Germinal center (tissue), 1 donor: ENCODE results near the gene NUDT3.
"Not testable (repeated sequence)": the region's sequence is repeated elsewhere in the genome, so short reads cannot be mapped to it uniquely, and the experiment has no call there.

Source experiments
- DNase-seq: peaks from one replicate; pipeline ENCODE4 v3.0.0; 2012; ENCODE audit warnings: mixed read lengths, low spot score

Gene NUDT3

DNA sequence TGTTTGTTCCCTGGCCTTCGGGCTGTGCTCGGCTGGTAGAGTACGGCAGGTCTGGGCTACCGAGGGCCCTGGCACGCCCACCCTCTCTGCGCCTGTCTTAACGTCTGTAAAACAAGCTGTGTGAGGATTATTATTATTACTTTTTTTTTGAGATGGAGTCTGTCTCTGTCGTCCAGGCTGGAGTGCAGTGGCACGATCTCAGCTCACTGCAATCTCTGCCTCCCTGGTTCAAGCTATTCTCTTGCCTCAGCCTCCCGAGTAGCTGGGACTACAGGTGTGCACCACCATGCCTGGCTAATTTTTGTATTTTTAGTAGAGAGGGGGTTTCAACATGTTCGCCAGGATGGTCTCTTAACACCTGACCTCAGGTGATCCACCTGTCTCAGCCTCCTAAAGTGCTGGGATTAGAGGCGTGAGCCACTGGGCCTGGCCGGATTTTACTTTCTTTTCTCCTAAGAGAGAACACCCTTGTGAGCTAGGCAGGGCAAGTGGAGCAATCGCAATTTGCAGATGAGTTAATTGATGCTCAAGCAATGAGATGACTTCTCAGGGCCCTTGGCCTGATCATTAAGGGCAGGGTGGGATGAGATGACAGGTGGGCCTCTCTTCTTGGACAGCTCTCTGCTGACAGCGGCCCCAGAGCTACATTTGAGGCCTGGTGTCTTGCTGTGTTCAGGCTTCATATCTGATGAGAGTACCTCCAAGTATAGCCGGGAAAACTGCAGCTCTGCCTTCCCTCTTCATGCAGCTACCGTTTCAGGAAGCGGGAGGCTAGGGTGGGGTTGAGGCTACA, 142.8 kb downstream of the NUDT3 start:
- DNase-seq: no peak

DNA sequence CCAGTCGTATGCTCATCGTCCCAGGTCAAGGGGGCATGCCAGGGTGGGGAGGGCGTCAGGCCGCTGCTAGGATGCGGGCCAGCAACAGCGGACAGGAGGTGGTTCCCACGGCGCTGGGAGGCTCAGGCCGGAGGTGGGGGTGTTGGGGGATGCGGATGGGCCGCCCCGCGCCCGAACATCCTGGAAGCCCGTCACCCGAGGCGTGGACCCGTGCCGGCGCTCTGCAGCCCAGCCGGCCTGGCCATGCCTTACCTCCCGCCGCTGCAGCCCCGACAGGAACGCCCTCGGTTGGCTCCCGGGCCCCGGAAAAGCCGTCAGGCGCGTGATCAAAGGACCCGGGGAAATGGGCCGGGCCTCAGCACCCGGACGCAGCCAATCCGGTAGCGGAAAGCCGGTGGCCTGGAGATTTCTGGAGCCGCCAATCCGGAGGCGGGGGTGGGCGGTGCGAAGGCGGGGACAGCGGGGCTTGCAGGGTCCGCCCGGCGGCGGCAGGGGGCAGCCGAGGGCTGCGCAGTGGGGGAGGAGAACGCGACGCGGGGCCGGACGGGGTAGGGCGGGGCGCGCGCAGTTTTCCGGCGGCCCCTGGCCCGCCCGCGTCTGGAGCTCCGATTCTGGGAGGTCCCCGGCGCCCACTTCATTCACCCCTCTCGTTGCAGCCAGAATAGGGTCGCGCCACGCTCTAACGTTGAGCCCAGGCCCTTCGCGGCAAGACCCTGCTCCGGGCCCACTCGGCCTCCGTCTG, 143.6 kb downstream of the NUDT3 start, which contains the start of gene SMIM29:
Gene SMIM29 (minus strand): TSS at position 280 of the 742 bp plus-strand sequence. CDS start 1,215 bp downstream, outside the sequence.
- peak; percentile 96 for DNase-seq

DNA sequence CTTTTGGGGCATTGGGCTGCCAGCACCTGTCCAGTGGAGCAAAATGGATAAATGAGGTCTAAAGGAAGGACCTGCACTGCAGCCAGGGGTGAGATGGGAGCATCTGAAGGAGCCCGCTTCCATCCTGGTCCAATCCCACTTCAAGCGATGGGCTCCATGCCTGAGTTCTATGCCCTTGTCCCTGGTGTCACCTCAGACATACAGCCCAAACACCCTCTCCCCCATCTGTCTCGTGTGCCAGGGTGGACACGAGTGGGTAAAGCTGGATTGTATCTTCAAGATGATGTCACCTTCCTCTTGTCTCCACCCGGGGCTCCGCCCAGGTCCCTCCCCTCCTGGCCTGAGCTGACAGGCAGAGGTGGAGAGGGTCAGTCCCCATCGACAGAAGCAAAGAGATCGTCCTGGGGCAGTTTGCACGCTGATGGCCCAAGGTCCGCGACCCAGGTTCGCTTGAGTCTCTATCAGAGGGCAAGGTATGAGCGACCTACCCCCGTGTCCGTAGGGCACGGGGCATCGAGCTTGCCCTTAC, 144.2 kb downstream of the NUDT3 start:
- DNase-seq: no peak

DNA sequence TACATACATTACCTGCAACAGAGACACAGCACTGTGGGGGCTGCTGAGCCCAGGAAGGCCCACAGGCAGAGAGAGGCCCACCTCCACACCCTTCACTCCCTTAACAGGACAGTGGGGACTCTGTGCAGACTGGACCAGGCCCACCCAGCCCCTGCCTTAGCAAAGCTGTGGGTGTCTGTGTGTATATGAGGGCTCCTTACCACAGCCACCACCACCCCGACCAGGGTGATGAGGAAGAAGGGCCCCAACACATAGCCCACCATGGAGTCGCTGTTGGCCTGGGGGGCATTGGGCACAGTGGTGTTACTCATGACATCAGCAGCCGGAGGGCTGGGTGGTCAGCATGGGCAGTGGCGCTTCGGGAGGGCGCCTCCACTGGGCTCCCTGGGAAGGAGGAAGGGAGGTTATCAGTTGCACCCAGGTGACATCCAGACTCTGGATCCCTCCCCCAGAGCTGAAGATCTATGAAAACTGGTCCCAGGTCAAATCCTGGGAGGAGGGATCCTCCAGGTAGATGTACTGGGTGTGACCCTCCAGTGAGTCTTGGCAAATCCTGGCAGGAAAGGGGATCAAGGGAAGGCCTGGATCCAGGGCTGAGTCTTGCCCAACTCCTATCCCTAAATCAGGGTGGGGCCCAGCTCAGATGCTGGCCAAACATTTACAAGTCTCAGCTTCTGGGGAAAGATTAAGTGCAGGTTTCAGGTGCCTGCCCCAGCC, 144.8 kb downstream of the NUDT3 start:
- DNase-seq: no peak

DNA sequence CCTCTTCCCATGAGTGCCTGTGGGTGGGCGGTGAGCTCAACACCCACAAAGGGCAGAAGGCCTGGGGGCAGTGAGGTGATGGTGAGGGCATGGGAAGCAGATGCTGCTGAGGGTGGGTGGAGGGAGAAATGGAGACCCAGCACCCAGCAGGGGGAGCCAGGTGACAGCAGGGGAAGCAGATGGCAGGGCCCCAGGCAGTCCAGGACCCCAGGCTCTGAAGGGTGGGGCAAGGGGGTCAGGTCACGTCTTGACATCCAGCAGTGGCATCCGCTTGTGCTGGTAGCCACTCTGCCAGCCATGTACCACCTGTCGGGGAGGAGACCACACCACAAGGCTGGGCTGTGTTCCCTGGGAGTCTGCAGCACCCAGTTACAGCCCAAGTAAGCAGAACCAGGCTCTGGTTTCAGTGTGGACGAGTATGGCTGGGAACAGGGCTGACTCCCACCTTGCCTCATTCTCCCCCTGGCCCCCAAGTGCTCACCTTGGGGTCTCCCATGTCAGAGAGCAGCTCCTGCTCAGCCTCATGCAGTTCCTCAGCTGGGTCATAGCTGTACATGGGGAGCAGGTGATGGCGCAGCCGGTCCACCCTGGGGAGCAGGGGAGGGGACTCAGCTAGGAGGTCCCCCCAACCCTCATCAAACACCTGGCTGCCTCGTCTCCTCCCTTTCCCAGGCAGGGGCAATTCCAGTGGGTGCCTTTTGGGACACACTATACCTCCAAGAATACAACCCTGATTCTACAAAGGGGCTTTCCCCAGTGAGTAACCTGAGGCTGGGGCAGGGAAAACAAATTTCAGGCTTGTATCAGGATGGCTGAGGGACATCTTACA, 145.7 kb downstream of the NUDT3 start:
- DNase-seq: peak; percentile 64

DNA sequence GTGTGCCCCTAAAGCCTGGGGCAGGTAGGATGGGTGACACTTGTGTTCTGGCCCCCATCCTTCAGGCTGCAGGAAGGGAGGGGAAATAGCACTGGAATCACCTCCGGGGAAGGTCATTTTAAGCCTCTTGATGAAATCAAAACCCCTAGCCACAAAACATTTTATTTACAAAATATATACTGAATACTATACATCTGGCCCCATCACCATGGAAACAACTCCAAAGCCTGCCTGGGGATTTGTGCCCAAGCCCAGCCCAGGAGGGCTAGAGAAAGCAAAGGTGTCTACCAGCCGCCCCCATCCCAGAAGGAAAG, 146.3 kb downstream of the NUDT3 start:
- DNase-seq: no peak

DNA sequence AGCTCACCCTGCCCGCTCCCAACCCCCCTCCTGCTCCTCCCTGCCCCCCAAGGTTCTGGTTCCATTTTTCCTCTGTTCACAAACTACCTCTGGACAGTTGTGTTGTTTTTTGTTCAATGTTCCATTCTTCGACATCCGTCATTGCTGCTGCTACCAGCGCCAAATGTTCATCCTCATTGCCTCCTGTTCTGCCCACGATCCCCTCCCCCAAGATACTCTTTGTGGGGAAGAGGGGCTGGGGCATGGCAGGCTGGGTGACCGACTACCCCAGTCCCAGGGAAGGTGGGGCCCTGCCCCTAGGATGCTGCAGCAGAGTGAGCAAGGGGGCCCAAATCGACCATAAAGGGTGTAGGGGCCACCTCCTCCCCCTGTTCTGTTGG, 146.7 kb downstream of the NUDT3 start:
- not testable (repeated sequence) for DNase-seq

DNA sequence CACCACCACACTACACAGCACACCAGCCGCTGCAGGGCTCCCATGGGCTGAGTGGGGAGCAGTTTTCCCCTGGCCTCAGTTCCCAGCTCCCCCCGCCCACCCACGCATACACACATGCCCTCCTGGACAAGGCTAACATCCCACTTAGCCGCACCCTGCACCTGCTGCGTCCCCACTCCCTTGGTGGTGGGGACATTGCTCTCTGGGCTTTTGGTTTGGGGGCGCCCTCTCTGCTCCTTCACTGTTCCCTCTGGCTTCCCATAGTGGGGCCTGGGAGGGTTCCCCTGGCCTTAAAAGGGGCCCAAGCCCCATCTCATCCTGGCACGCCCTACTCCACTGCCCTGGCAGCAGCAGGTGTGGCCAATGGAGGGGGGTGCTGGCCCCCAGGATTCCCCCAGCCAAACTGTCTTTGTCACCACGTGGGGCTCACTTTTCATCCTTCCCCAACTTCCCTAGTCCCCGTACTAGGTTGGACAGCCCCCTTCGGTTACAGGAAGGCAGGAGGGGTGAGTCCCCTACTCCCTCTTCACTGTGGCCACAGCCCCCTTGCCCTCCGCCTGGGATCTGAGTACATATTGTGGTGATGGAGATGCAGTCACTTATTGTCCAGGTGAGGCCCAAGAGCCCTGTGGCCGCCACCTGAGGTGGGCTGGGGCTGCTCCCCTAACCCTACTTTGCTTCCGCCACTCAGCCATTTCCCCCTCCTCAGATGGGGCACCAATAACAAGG, 147.3 kb downstream of the NUDT3 start:
- not testable (repeated sequence) for DNase-seq

DNA sequence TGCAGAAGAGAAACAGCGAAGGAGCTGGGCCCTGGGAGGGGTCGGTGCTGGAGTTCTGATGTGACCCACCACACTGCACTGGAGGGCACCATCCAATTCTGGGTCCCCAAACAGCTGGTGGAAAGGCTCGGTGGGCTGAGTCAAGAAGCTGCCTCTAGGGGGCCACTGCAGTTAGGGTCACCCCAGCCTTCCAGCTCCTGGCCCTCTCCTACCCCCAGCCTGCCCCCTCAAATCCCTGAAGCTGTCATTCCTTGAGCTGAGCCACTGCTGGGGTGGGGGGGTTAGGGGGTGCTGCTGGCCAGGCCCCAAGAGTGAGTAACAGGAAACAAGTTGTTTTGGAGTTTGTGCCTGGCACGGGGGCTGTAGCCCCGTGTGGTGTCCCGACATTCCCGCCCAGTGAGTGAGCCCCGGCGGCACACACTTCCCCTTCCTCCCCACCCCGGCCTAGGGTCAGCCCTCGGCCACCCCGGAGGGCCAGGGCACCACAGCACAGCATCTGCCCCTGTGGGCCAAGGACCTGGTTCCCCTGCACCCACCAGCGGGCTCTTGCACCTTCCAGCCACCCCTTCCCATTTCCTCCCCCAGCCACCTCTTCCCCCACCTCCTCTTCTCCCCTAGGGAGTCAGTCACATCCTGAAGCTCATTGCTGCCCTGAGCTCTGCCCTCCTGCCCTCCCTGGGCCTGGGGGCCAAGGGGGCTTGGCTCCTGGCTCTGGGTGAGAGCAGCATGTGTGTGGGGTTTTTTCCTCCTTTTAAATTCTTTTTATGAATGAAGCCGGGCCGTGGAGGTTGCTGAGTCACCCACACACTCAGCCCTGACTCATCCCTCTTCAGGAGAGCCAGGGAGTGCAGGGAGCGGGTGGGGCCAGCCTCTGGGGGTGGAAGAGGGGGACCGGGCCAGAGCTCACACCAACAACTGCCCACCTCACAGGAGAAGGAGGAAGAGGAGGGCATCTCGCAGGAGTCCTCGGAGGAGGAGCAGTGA, 148.3 kb downstream of the NUDT3 start:
- DNase-seq: no peak

DNA sequence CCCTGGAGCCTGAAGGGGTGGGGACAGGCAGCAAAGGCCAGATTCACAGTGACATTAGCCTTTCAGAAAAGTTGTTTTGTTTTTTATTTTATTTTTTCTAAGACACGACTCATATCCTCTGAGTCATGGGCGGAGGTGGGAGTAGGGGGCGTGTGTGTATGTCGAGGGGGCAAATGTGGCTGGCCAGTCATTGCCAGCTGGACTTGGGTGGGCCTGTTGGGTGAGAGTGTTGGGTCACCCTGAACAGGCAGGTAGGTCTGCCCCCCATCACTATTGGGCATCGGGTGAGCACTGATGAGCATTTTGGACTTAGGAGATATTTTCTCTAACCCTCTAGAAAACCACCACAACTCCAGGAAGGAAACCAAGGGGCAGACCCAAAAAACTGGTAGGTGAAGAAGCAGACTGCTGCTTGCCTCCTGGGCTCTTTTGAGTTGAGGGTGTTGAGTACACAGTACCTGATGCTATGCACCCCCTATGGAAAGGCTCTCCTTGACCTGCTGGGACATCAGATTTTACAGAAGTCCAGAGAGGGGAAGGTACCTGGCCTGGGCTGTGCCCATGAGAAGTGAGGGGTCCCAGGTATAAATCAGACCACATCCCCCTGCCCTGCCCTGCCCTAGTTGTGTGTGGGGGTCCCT, 149.2 kb downstream of the NUDT3 start:
- DNase-seq: no peak

DNA sequence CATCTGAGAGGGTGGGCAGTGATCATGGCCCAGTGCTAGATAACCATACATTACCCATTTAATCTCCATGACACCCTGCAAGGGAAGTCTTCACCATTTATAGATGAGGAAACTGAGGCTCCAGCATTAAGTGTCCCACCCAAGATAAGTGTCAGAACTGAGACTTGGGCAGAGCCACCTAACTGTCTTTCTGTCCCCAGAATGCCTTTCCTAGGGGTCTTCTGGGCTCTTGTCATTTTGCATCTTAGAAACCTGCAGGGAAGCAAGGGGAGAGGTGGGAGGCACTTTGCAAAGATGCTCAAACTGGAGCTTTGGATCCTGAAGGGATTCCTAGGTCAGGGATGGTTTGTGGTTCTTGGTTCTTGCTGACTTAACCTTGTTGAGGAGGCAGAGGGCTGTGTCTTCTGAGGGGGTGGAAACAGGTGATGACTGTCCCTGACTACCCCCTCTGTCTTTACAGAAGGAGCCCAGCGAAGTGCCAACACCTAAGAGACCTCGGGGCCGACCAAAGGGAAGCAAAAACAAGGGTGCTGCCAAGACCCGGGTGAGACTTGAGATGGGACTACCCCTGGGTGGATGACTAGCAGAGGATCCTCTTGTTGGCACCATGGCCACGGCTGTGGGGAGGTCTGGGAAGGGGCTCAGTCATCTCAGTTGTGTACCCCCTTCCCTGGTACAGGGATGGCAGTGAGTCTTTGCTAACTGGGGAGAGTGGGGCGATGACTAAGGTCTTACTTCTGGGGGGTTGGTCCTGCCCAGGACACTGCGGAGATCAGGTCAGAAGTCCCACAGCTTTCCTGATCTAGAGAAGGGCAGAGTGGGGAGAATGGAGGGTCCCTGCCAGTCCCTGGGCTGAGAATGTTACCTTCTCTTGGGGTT, 150.0 kb downstream of the NUDT3 start:
- DNase-seq: no peak

DNA sequence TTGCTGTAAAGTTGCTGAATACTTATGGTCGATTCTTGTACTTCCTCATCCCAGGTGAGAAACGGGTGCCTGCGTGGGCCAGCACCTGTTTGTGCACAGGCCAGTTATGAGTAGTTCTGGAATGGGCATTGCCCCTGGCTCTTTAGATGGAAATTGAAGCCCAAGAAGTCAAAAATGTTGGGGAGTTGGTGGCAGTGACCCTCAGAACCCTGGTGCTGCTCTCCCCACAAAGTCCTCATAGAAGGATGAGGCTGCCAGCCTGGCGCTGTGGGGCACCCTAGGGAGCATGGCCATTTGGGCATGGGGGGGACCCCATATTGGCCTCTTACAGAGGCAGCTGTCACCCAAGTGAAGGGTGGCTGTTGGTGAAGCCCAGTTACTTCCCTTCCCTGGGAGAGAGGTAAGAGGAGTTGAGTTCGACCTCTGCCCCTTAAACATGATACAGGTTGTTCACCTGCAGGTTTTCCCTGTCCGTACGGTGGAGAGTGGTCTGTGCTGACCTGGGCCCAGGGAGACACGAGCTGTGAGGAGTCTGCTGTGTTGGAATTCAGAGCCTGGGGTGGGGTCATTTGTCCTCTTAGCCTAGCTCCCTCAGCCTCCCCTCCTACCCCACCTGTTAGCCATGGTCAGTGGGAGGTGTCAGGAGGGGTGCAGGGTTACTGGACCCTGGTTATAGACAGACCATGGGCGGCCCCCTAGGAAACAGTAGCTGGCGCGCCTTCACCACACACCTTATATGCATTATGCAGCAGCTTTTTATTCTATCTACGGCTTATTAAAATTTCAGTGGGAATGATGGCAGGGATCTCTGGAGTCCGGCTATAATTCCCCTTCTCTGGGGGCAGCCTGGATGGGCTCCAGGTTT, 150.9 kb downstream of the NUDT3 start:
- no peak for DNase-seq

DNA sequence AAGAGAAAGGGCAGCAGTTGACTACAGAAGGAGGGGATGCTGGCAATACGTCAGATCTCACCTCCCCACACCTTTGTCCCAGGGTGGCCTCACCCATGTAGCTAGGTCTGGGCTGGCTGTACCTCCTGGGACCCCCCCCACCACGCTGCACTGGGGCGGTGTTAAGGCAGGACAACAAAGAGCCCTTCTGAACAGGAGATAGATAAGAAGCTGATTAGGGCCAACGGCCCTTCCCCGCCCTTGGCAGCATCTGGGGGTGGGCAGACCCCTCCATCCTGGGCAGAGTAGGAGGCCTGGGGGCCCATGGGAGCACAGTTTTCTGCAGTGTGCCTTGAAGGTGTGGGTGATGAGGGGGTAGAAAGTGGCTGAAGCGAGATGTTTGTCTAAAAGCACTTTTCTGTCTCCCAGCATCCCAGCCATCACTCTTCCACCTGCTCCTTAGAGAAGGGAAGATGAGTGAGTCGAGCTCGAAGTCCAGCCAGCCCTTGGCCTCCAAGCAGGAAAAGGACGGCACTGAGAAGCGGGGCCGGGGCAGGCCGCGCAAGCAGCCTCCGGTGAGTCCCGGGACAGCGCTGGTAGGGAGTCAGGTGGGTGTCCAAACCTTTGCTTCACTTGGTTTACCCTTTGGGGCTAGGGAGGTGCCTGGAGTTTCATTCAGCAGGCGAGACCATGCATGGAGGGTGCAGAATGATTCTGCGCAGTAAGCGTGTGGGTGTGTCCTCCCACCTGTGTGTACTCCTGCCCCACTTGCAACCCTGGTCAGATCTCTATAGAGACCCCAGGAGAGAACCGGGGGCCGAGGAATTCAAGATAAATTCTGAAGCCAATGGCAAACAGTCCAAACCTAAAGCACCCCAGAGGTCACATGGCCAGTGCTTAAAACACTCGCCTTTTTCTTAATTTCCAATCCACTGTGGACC, 151.9 kb downstream of the NUDT3 start:
- no peak for DNase-seq

DNA sequence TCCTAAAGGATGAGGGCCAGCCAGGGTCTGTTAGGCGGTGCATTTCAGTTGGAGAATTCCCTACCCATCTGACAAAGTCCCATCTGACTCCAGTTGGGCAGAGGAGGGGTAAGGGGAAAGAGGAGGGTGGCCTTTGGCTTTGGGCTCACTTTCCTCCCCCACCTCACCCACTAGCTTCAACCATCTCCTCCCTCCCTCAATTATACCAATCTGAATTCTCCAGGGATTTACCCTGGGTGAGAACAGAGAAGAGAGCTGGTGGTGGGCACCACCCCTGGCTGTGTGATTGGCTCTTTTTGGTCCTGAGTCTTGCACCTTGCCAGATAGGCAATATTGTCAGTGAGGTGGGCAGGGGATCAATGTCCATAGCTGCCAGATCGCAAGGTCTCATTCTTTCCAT, 152.6 kb downstream of the NUDT3 start:
- no peak for DNase-seq

DNA sequence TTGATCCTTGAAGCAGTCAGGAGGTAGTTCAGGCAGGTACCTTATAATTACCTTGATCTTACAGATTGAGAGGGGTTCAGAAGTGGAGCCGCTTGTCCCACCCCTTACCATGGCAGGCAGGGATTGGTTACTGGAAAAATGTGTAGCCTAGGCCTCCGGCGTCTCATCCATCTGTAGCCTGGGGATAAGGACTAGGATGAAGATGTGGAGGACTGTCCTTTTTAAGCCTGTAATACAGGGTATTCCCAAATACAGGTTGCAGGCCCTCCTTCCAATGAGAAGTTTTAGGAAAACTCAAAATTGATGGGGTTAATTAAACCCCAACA, 153.0 kb downstream of the NUDT3 start:
- no peak for DNase-seq
